NCI-H510A treated with DMSO at 0.1 percent for 48 hours (cell line): ENCODE data around the gene AGO1.
"Not testable (repeated sequence)": the region's sequence is repeated elsewhere in the genome, so short reads cannot be mapped to it uniquely, and the experiment has no call there.

Source experiments
- DNase-seq: peaks from one replicate; lab custom pipeline; 2025; lab: John Stamatoyannopoulos, UW

The AGO1 gene

DNA sequence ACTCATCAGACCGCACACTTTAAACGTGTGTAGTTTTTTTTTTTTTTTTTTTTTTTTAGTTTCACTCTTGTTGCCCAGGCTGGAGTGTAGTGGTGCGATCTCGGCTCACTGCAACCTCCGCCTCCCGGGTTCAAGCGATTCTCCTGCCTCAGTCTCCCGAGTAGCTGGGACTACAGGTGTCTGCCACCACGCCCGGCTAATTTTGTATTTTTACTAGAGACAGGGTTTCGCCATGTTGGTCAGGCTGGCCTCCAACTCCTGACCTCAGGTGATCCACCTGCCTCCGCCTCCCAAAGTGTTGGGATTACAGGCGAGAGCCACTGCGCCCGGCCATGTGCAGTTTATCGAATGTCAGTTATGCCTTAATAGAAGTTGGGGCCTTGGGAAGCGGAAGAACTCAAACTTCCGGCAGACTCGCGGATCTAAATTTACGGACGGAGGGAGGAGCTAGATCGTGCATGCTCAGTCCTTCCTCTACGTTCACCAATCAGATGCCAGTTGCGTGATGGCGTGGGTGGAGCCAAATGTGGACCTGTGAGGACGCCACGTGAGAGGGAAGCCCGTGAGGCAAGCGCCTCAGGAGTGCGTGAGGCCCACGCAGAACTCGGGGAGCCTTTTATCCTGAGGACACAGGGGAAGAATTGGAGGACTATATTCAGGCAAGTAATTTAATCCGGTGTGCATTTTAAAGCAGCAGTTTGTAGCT, 13.6 kb upstream of the AGO1 start:
- DNase-seq: not testable (repeated sequence)

DNA sequence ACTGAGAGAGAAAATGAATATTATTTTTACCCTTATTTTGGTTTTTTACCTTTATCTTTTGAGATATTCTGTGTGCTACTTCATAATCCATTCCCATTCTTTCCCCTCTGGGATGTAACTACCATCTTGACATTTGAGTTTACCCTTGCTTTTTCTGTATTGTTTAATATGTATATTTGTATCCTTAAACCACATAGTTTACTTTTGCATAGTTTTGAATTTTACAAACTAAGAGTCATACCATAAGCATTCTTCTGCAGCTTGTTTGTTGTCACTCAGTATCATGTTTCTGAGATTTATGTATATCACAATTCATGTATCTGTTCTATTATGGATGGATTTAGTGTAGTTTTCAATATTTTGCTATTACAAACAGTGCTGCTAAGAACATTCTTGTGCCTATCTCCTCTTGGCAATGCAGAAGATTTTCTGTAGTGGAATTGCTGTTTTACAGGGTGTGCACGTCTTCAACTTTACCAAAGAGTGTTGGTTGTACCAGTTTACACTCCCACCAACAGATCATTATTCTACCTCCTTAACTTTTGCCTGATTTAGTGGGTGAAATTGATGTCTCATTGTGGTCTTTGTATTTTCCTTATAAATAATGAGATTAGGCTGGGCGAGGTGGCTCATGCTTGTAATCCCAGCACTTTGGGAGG, 12.2 kb upstream of the AGO1 start:
- DNase-seq: no peak

- DNase-seq: no peak
These were observed 9.7 kb upstream of the AGO1 start for GRCh38 chr1:35873243-35873750.

- not testable (repeated sequence) for DNase-seq
These were observed 8.9 kb upstream of the AGO1 start for GRCh38 chr1:35874115-35874514.

GRCh38 chr1:35876988-35877387, 6.0 kb upstream of the AGO1 start:
- DNase-seq: no peak

- DNase-seq: no peak
These were observed 1.1 kb upstream of the AGO1 start for GRCh38 chr1:35881850-35882273.

DNA sequence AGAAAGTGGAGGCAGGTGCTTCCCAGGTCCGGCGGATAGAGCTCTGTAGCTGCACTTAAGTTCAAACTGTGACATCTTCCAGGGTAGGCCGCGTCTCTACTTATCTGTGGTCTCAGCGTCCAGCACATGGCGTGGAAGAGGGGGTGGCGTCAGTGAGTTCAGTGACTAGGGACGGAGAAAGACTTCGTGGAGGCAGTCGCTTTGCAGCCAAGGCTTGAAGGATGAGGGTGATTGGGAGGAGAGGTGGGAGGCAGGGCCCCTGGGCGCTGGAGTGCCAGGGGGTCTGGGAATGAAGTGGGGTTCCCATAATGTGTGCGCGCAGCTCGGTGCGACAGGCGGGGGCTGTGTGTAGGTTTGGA, 444 bp upstream of the AGO1 start:
- DNase-seq: no peak

DNA sequence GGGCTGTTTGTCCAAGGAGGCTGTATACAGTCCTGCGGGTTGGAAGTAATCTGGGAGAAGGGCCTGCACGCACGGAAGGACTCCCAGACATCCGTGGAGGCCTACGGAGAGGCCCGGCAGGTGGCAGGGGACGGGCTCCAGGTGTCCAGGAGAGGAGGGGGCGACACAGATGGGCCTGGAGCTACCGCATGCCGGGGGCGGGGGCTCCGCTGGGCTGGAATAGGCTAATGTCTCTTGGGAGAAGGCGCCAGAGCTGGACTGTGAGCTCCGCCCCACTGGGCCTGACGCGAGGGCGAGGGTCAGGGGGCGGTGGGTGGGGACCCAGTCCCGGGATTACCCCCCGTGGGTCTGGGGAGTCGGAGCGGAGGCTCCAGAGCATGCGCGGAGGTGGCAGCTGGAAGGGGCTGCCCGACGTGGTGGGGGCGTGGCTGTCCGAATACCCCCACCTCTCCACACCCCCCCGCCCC, 659 bp downstream of the AGO1 start:
- peak; percentile 91 for DNase-seq

GRCh38 chr1:35884934-35885333, 1.9 kb downstream of the AGO1 start:
- no peak for DNase-seq

- peak; percentile 33 for DNase-seq
These were observed 3.1 kb downstream of the AGO1 start for GRCh38 chr1:35885961-35886558.

DNA sequence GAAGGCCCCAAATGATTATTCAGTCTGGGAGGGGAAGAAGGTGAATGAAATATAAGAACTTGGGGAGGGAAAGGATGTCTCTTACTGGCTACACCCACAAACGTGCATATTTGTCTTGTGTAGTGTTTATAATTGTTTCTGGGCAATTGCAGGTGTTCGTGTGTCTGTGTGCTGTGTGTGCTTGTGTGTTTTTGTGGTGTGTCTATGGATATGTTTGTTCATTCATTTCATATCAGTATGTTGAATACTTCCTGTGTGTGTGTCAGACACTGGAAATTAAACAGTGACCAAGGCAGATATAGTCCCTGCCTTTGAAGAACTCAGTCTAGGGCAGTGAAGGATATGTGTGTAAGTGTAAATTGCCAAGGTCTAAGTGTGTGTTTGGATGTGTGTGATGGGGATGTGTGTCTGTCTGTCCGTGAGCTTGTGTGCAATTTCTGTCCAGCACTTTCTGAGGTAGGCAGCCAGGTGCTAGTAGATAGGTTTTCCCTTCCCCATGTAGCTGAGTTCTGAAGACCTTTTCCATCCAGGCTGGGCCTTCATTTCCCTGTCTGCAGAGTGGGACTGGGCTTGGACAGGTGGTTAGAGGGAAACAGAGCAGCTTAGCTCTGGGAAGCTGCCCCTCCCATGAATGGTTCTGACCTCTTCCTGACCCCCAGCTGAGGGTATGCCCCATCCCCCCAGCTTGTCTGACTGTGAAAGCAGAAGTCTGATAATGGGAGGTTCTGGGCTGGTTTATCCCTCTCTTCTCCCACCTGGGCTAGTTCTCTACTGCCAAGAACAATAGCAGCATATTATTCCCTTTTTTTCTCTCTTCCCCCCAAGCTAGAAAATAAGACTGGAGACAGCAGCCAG, 3.8 kb downstream of the AGO1 start:
- peak; percentile 51 for DNase-seq

GRCh38 chr1:35887508-35887907, 4.5 kb downstream of the AGO1 start:
- DNase-seq: no peak

- DNase-seq: no peak
These were observed 5.2 kb downstream of the AGO1 start for GRCh38 chr1:35888255-35888654.

- DNase-seq: not testable (repeated sequence)
These were observed 6.0 kb downstream of the AGO1 start for GRCh38 chr1:35888981-35889380.

DNA sequence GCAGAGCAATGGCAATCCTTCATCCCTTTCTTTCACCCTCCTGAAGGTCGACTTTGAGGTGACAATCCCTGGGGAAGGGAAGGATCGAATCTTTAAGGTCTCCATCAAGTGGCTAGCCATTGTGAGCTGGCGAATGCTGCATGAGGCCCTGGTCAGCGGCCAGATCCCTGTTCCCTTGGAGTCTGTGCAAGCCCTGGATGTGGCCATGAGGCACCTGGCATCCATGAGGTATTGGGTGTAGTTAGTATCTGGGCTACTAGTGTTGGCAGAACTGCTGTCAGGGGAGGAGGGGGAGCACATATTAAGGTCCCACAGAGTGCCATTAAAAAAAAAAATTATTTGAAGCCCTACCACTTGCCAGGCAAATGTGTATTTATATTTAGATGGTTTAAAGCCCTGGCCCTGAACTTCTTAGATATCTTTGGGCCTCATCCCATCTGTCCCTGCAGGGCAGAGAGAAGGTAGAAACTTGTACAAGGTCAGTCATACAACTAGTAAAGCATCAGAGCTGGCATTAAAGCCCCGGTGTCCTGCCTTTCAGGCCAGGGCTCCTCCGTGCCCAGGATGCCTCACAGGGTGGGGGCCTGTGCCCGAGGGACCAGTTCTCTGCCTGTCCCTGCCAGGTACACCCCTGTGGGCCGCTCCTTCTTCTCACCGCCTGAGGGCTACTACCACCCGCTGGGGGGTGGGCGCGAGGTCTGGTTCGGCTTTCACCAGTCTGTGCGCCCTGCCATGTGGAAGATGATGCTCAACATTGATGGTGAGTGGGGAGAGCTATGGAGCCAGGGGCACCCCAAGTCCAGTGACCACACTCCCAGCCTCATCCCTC, 10.3 kb downstream of the AGO1 start:
- DNase-seq: no peak

DNA sequence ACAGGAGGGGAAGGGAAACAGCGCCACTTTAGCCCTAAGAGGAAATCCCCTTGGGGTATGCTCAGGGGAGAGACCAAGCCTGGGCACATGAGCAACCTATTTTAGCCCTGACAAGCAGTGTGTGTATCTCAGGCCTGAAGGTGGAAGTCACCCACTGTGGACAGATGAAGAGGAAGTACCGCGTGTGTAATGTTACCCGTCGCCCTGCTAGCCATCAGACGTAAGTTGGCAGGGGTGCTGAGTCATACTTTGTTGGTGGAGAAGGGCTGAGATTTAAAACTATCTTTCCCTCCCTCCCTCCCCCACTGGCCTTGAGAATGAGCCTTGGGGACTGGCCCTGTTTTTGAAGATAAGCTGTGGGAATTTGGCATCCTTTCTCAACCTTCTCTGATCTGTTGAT, 11.2 kb downstream of the AGO1 start:
- no peak for DNase-seq

DNA sequence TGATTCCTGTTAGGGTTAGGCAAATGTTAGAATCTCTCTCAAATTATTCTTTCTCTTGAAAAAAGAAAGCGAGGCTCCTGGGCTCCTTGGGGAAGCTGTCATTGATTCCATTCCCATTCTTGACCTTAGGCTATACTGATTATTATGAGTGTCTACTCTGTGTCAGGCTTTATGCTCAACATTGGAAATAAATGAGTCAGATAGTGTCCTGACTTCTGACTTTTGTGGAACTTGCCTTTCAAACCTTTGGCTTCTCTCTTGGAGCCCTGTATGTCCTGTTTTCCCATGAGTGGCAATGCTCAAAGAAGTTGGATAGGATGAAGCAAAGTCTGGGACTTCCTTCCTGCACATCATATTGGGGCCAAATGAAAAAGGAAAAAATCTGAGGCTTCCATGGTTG, 11.6 kb downstream of the AGO1 start:
- no peak for DNase-seq

DNA sequence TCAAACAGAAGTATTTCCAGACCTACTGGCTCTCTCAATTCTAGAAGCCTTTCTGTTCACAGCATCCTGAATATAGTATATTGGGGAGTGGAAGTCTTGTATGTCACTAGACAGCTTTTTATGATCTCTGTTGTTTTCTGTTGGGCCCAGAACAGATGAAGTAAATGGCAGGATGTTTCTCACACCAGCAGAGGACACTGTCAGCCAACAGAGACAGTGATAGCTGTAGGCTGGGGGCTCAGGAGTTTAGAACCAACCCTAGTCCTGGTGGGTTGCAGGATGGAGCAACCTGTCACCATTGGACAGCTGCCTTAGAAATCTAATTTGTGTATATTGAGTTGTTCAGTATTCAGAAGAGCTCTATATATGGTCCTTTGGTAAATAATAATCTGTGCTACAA, 16.9 kb downstream of the AGO1 start:
- DNase-seq: no peak

- DNase-seq: no peak
These were observed 18.2 kb downstream of the AGO1 start for GRCh38 chr1:35901235-35901634.

DNA sequence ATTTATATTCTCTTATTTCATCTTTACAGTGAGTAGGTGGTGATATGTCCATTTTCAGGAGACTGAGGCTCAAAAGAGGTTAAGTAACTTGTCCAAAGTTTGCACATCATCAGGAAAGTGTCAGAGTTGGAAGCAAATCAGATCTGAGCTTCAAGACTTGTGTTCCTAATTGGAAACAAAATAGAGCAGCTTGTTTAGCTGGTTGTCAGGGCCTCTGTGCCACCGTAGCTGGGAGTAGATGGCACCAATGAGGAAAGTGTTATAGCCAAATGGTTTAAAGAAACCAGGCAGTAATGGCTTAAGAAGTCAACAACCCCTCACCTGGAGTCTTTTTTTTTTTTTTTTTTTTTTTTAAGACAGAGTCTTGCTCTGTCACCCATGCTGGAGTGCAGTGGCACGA, 19.7 kb downstream of the AGO1 start:
- DNase-seq: no peak

DNA sequence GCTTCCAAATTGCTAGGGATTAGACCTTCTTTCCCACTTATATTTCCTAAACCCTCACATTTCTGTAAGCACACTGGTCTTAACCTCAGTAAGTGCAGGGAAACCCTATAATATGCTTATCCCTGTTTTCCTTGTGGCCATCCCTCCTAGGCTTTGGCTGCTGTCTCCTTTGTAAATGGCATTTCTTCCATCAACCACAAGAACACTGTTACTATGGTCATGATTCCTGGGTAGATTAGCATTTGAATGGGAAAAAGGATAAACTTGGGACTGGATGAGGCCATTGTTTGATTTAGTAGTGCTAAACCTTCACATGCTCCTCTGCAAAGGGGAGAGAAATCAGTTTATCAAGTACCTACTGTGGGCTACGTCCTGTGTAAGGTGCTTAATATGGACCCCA, 31.7 kb downstream of the AGO1 start:
- no peak for DNase-seq
